ENCODE measurements around the gene AFF3.
"Not testable (repeated sequence)": the region's sequence is repeated elsewhere in the genome, so short reads cannot be mapped to it uniquely, and the experiment has no call there.

AFF3 gene

DNA sequence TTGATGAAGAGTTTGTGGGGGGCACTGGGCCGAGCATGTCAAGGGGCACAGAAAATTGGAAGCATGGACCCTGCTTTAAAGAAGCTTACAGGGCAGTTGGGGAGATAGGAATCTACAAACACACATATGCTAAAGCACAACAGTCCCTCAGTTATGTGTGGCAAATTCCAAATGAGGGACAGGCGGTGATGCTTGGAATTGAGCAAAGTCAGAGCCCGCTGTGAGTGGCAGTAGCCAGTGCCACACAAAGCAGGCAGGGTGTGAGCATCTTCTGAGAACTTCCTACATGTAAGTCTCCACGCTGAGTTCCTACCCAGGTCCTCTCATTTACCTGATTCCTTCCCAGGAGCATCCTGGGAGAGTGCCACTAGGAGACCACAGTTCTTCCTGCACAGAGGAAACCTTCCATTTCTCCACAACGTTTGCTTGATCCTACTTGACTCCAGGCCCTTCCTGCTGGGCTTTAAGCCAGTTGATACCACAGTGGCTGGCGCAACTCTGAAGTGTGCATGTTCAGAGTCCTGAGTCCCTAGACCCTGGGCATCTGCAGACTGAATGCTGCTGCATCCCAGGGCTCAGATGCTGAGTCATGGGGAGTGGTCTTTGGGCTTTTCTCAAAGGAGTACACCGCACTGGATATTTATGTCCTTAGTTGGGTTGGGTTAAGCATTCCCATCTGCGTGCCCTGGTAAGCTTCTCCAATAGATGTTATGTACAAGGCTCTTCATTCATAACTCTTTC is 365.3 kb downstream of the AFF3 start:
- DNase-seq, result no peak

- no peak for DNase-seq
Measured at GRCh38 chr2:99776206-99776905, 366.0 kb downstream of the AFF3 start.

DNA sequence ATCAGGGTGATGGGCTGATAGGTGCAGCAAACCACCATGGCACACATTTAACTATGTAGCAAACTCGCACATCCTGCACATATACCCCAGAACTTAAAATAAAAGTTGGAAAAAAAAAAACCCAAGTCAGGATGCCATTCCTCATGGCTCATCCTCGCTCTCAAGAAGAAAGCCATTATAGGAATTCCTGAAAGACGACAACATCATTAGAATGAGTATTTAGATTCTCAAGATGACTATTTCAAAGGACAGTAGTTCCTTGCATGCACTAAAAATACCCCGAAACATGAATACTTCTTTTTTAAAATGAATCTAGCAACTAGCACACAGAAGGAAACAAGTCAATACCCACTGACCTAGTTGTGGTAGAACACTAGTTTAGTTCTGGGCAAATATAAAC is 366.8 kb downstream of the AFF3 start:
- DNase-seq, result no peak

DNA sequence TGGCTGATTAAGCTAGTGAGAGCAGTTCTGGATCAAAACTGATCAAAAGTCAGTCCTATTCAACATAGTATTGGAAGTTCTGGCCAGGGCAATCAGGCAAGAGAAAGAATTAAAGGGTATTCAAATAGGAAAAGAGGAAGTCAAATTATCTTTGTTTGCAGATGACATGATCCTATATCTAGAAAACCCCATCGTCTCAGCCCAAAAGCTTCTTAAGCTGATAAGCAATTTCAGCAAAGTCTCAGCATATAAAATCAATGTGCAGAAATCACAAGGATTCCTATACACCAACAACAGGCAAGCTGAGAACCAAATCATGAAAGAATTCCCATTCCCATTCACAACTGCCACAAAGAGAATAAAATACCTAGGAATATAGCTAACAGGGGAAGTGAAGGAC is 368.7 kb downstream of the AFF3 start:
- DNase-seq, result not testable (repeated sequence)

- DNase-seq, result no peak
Measured at GRCh38 chr2:99772591-99773331, 369.6 kb downstream of the AFF3 start.

DNA sequence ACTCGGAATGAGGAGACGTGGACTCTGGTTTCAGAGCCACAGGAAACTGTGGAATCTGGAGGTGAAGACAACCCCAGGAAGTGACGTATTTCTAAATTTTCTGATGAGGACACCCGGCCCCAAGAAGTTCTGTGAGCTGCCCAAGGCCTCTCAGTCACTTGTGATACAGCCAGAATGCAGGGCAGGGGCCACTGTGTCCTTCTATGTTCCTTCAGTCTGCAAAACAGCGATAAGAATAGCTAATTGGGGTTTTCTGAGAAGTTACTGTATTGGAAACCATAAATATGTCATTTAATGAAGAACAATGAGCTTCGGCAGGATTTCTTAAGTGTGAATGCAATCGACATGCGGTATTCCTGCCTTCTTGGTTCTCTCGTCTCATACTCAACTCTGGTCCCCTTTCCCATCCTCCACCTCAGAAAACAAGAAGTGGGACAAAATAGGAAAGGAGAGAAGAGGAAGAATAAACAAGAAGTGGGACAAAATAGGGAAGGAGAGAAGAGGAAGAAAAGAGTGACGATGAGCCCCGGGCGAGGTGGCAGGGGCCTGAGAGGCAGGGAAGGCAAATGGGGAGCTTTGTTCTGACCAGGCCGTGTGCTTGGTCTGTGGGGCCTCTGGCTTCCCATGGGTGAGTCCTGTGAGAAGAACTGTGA is 370.6 kb downstream of the AFF3 start:
- DNase-seq, result no peak

DNA sequence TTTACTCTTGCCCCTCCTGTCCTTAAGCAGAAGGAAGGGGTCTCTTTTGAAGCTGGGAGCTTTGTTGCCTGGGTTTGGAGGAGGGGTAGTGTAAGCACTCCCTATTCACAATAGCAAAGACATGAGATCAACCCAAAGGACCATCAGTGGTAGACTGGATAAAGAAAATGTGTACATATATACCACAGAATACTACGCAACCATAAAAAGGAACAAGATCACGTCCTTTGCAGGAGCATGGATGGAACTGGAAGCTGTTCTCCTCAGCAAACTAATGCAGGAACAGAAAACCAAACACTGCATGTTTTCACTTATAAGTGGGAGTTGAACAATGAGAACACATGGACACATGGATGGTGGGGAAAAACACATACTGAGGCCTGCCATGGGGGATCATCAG is 371.5 kb downstream of the AFF3 start:
- no peak for DNase-seq

- peak; percentile 32 for DNase-seq
Measured at GRCh38 chr2:99765731-99766318, 376.6 kb downstream of the AFF3 start.

DNA sequence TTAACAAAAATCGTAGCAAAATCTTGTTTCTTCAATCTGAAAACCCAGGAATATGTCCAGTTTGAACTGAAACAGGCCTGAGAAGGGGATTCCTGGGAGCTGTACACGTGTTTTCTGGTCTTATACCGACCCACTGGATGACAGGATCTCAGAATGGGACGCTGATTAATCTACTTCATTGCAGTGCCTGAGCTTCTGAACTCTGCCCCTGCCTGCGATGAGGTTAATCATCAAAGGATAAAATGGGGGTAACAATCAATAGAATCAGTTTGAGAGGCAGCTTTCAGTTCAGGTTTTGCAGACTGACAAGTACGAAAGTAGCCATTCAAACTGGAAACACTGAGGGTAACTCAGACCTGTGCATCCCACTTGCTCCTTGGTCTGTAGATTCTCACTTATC is 378.6 kb downstream of the AFF3 start:
- no peak for DNase-seq

- no peak for DNase-seq
Measured at GRCh38 chr2:99762714-99763113, 379.7 kb downstream of the AFF3 start.

- peak; percentile 36 for DNase-seq
Measured at GRCh38 chr2:99757611-99758114, 384.7 kb downstream of the AFF3 start.

- no peak for DNase-seq
Measured at GRCh38 chr2:99756059-99756458, 386.3 kb downstream of the AFF3 start.

DNA sequence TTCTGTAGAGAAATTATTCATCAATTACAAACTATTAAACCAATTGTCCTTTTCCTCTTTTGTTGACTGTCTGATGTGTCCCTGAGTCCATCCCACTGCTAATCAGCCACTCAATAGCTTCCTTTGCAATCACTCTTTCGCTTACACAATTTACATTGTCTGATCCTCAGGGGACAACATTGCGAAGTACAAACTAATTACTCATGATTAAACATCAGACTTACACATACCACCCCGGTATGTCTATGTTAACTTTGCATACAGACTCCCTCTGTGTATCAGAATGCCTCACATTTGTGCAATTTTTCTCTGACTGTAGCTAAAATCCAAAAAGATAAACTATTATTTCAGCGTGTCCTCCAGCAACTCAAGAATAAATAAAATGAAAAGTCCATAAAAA is 388.2 kb downstream of the AFF3 start:
- no peak for DNase-seq

DNA sequence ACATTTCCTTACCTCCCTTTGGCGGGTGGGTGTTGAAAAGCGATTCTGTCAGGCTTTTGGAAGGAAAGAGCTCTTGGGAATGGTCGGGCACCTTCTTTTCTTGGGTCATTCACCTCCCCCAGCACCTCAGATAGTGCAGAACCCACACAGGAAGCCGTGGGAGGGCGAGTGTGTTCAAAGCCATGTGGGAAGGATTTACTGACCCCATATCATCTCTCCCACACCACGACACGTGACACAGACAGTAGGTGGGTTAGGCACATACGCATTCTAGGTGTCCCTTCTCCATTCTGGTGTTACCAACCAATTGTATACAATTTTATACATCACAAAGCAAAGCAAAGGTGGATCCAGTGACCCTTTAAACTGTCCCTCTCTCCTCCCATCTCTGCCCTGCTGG is 388.9 kb downstream of the AFF3 start:
- no peak for DNase-seq

DNA sequence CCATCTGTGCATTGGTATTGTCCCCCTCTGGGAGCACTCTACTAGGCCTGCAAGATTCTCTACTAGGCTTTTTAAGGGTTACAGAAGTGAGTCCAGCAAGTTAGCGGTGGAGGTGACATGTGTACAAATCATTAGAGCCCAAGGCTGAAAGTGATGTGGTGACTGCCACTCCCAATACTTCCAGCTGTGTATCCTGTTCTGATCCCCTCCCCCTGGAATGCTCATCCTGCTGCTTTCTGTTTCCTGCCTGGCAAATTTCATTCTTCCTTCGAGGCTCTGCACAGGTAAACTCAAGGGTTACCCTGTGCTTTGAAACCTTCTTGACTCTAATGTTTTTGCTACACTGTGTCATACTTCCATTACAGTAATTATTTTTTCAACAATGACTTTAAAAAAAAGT is 394.0 kb downstream of the AFF3 start:
- DNase-seq, result no peak

DNA sequence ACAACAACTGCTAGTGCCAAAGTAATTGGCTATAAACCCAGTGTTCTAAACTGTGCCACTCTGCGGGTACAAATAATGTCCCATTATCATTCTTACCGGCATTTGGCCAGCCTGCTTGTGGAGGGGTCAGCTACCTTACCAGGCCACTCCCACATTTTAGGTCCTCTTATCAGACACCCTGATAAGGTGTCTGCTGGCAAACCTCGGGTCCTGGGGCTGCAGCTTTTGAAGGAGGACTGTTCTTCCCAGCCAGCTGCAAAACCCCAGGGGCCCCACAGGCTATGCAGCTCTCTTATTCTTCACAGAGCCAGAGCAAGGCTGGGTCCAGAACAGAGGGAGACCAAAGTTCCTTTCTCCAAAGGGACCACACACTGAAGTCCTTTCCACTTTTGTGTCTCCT is 394.5 kb downstream of the AFF3 start:
- DNase-seq, result no peak

DNA sequence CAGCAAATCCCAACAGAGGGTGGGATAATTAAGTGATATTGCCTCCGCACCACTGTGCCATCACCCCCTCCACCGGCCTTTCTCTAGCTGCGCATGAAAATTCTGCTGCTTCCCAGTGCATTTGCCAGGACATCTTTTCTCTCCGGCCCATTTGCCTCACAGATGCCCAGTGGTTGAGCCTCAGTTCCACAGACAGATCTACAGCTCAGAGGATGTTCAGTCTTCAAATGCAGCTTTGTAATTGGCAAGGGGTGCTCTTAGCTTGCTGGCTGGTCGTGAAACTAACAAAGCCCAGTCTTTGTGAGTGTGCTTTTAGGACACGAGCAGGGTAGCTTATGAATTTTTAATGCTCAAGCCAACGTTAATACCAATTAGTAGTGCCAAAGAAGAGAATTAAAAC is 399.2 kb downstream of the AFF3 start:
- DNase-seq, result no peak

GRCh38 chr2:99737537-99737936 is 404.9 kb downstream of the AFF3 start:
- DNase-seq, result no peak

DNA sequence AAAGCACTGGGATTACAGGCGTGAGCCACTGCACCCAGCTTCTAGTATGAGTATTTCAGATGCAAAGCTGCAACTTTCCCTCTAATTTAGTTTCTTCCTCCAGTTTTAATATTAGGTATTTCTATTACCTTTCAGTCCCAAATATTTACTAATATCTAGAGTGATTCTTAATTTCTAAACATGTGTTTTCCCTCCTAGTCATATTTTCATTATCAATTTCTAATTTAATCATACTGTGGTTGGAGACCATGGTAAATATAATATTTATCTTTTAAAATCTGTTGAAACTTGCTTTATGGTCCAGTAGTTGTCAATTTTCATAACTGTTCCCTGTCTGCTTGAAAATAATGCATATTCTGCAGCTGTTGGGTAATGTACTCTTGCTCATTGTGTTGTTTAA is 406.6 kb downstream of the AFF3 start:
- DNase-seq, result peak; percentile 73

GRCh38 chr2:99735314-99735713 is 407.1 kb downstream of the AFF3 start:
- DNase-seq, result peak; percentile 86

- no peak for DNase-seq
Measured at GRCh38 chr2:99734236-99734635, 408.2 kb downstream of the AFF3 start.

GRCh38 chr2:99729104-99730025 is 413.0 kb downstream of the AFF3 start:
- DNase-seq, result peak; percentile 79
